ENCODE measurements around the gene ISX. TPM values are rescaled to one million over a fixed set of nuclear protein-coding genes. Genes with fewer than 3 reads are reported as not detected.

The ISX gene
- polyA plus RNA-seq, 6 donors from 2014 or later = not detected

DNA sequence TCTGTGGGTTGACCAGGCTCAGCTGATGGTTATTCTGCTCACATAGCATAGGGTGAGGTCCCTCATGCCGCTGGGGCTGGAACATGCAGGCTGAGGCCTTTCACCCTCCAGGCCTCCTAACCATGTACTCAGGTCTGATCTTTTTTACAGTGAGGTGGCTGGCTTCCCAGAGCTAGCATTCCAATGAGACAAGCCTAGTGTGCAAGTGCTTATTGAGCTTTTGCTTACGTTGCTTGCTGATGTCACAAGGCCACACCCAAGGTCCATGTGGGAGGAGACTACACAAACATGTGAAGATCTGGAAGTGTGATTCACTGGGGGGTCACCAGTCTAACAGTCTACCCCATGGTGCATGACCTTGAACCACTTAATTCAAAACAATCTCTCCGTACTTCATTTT, 33.9 kb downstream of the ISX start:
- Mint-ChIP-seq H3K36me3 (peaks cover 2 to 3% of the 10 kb centered on the region in 2 donors), H3K4me3 (no peak overlapping the region), H3K27ac (no peak overlapping the region), H3K9me3 (peaks cover 0 to 3% (median 0%) of the 10 kb centered on the region in 7 donors), H3K4me1 (no peaks in the 10 kb centered on the region), H3K27me3 (peaks cover 19 to 40% (median 33%) of the 10 kb centered on the region in 3 donors)
- DNase-seq (no peak), ATAC-seq (ENCODE audit: low read depth in 2 of 2) (no peak)

DNA sequence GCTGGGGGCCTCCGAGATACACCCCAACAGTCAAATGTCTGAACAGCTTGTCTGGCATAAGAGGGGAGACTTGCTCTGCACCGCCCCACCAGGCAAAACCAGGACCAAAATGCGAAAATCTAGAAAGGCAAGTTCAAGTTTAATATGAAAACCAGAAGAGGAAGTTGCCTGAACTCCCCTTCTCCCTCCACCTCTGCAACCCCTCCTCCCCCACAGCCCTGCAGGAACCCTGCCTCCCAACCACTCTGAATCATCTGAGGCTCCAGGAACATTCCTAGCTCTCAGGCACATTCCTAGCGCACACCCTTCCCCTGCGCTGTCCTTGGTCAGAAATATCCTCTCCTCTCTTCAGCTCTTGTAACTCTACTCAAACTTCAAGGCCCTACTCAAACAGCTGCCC, 36.7 kb downstream of the ISX start:
- H3K27me3 Mint-ChIP-seq = peaks cover 14 to 24% (median 14%) of the 10 kb centered on the region in 3 donors
- peak overlapping the region in 1 of 6 donors; percentile 72 for H3K27ac Mint-ChIP-seq
- DNase-seq = no peak
- H3K36me3 Mint-ChIP-seq = peaks cover 0 to 3% of the 10 kb centered on the region in 2 donors
- H3K9me3 Mint-ChIP-seq = peaks cover 2 to 5% (median 4%) of the 10 kb centered on the region in 7 donors
- H3K4me3 Mint-ChIP-seq = peak overlapping the region in 1 of 8 donors; percentile 69
- no peaks in the 10 kb centered on the region for H3K4me1 Mint-ChIP-seq
- ATAC-seq (ENCODE audit: low read depth in 2 of 2) = no peak

DNA sequence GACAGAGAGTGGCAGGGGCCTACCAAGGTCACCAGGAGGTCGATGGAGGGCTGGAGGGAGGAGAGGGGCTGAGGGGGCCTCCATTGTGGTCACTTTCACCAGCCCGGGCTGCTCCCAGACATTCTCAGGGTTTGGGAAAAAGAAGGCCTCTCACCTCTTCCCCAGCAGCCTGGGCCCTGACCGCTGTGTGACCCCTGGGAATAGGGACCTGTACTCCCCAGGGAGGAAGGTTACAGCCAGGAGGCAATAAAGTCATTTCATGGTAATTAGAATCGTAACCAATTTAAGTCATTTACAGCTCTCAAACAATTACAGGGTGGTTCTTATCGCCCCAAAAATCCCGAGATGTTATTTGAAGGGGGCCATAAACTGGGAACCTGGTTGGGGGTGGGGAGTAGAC, 37.8 kb downstream of the ISX start:
- Mint-ChIP-seq H3K36me3 (peaks cover 0 to 14% of the 10 kb centered on the region in 2 donors), H3K9me3 (peaks cover 5 to 14% (median 8%) of the 10 kb centered on the region in 7 donors), H3K27me3 (peaks cover 13 to 28% (median 18%) of the 10 kb centered on the region in 3 donors), H3K27ac (no peak overlapping the region), H3K4me1 (no peaks in the 10 kb centered on the region), H3K4me3 (no peak overlapping the region)
- DNase-seq = no peak
- no peak for ATAC-seq (ENCODE audit: low read depth in 2 of 2)

DNA sequence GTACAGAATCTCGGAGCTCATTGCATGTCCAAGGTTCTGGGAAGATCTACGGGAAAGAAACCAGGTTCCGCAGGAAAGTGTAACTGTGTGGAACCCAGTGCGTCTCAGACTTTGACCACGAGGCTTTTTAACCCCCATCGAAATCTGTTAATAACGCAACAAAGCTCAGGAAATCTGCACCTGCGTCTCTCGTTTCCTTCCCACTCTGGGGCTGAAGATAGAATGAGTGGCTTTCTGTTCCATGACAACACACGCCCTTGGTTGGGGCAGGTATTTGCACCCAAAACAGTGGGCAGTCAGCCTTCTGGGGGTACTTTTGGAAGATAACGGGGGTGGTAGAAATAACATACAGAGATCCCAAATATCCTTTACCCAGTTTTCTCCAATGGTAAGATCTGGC, 38.5 kb downstream of the ISX start:
- H3K4me1 Mint-ChIP-seq = no peaks in the 10 kb centered on the region
- no peak overlapping the region for H3K4me3 Mint-ChIP-seq

DNA sequence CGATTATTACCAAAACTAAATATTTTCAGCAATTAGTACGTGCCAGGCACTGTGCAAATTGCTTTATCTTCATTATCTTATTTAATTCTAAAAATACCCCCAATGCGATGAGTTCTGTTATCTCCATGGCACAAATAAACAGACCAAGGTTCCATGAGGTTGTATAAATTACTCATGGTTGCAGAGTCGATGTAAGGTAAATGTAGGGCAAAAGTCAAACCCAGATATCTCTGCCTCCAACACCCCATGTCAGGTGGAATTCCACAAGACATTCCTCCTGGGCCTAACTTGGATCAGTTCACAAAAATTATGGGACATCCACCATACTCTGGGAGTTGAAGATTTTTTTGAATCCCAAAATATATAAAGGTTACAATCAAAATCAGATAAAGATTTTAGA, 43.7 kb downstream of the ISX start:
- no peak overlapping the region for H3K27ac Mint-ChIP-seq
- peaks cover 5 to 17% (median 10%) of the 10 kb centered on the region in 7 donors for H3K9me3 Mint-ChIP-seq
- peaks cover 13 to 41% (median 34%) of the 10 kb centered on the region in 3 donors for H3K27me3 Mint-ChIP-seq
- peaks cover 0 to 20% of the 10 kb centered on the region in 2 donors for H3K36me3 Mint-ChIP-seq
- no peaks in the 10 kb centered on the region for H3K4me1 Mint-ChIP-seq
- H3K4me3 Mint-ChIP-seq = no peak overlapping the region
- DNase-seq (no peak), ATAC-seq (ENCODE audit: low read depth in 2 of 2) (no peak)

More for the DNA sequence above, 38.5 kb downstream of the ISX start:
- peaks cover 0 to 20% of the 10 kb centered on the region in 2 donors for H3K36me3 Mint-ChIP-seq
- ATAC-seq (ENCODE audit: low read depth in 2 of 2) (no peak), DNase-seq (no peak)
- no peak overlapping the region for H3K27ac Mint-ChIP-seq
- H3K9me3 Mint-ChIP-seq = peaks cover 5 to 17% (median 10%) of the 10 kb centered on the region in 7 donors
- peaks cover 13 to 30% (median 19%) of the 10 kb centered on the region in 3 donors for H3K27me3 Mint-ChIP-seq

DNA sequence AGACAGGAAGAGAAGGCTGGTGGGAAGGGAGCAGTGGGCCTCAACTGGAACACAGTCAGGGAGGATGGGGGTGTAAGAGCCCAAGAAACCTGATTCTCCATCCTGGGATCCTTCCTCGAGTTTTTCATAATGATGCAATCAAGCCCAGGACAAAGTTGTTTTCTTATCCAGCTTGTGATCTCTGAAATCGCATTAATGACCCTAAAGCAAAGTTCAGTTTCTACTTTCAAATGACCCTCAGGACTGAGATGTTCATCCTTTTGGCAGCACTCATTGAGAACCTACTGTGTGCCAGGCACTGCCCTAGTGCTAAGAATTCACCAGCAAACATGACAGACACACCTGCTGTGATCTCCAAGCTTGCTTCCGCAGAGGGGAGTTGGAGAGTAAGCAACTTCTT, 45.3 kb downstream of the ISX start:
- DNase-seq (no peak), ATAC-seq (ENCODE audit: low read depth in 2 of 2) (no peak)
- no peak overlapping the region for H3K27ac Mint-ChIP-seq
- peaks cover 10 to 35% (median 34%) of the 10 kb centered on the region in 3 donors for H3K27me3 Mint-ChIP-seq
- no peak overlapping the region for H3K4me3 Mint-ChIP-seq
- peaks cover 5 to 17% (median 10%) of the 10 kb centered on the region in 7 donors for H3K9me3 Mint-ChIP-seq
- H3K4me1 Mint-ChIP-seq = no peaks in the 10 kb centered on the region
- peaks cover 0 to 20% of the 10 kb centered on the region in 2 donors for H3K36me3 Mint-ChIP-seq

DNA sequence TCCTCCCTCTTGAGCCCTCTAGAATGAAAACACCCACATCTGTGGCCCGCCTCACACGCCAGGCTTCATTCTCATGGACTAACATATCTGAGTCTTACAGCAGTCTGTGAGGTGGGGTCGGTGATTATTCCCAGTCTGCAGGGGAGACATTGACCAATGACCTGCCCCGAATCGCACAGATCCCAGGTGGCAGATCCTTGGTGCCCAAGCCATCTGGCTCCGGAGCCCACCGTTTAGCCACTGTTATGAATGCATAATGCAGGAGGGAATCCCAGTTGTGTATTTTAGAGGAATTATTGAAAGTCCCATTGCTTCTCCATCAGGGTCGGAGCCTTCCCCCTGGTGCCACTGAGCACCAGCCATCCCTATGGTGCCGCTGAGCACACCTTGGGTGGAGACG, 47.4 kb downstream of the ISX start:
- Mint-ChIP-seq H3K36me3 (peaks cover 0 to 9% of the 10 kb centered on the region in 2 donors), H3K27ac (no peak overlapping the region), H3K27me3 (peaks cover 4 to 33% (median 25%) of the 10 kb centered on the region in 3 donors), H3K9me3 (peaks cover 0 to 8% (median 3%) of the 10 kb centered on the region in 7 donors), H3K4me3 (no peak overlapping the region), H3K4me1 (no peaks in the 10 kb centered on the region)
- DNase-seq (no peak), ATAC-seq (ENCODE audit: low read depth in 2 of 2) (no peak)

DNA sequence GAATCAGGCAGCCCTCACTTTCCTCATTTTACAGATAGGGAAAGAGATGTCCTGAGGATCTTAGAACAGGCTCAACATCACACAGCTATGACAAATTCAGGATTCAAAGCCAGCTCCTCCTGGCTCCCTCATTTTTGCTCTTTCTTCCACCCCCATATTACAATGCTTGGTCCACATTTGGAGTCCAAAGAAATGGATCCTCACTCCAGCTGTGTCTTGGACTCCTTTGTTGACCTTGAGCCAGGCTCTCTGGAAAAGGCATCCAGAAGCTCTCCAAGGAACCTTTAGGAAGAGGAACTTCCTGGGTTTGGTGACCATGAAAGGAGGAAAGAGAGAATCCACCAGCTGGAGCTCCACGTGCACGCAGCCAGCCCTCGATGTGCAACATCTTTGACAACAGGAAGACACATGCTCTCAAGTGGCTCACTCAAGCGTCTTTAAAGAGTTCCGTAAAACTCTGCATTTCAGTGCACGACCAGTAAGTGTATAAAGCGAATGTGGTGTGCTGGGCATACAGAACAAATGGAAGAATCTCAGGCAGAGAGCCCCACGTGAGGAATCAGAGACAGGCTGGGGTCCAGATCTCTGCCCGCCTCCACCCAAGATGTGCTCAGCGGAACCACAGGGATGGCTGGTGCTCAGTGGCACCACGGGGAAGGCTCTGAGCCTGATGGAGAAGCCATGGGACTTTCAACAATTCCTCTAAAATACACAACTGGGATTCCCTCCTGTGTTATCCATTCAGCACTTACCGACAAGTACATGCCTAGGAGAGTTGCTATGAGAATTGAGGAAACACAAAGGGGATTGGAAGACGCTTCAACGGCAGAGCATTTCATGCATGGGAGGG, 48.4 kb downstream of the ISX start:
- Mint-ChIP-seq H3K27ac (no peak overlapping the region), H3K4me3 (peak overlapping the region in 2 of 8 donors; percentile 11 to 37), H3K36me3 (no peaks in the 10 kb centered on the region), H3K9me3 (peaks cover 0 to 2% (median 0%) of the 10 kb centered on the region in 7 donors), H3K27me3 (peaks cover 0 to 24% (median 14%) of the 10 kb centered on the region in 3 donors), H3K4me1 (no peaks in the 10 kb centered on the region)
- no peak for ATAC-seq (ENCODE audit: low read depth in 2 of 2)
- DNase-seq = no peak

DNA sequence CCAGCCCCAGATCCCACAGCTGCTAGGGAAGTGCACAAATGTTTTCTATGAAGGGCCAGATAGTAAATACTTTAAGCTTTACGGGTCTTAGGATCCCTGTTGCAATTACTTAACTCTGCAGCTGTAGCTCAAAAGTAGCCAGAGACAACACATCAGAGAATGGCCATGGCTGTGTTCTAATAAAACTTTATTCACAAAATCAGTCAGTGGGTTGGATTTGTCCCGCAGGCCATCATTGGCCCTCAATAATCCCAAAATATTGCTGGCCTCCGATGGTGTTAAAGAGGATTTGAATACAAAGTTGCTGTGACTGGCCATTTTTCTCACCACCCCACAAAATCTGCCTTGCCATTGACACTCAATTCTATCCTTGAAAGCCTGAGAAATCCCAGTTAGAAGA, 49.6 kb downstream of the ISX start:
- H3K4me1 Mint-ChIP-seq = no peaks in the 10 kb centered on the region
- peaks cover 0 to 21% (median 10%) of the 10 kb centered on the region in 3 donors for H3K27me3 Mint-ChIP-seq
- ATAC-seq (ENCODE audit: low read depth in 2 of 2) = no peak
- DNase-seq = no peak
- H3K9me3 Mint-ChIP-seq = peaks cover 0 to 2% (median 0%) of the 10 kb centered on the region in 7 donors
- peak overlapping the region in 1 of 6 donors; percentile 13 for H3K27ac Mint-ChIP-seq
- H3K4me3 Mint-ChIP-seq = no peak overlapping the region
- no peaks in the 10 kb centered on the region for H3K36me3 Mint-ChIP-seq

DNA sequence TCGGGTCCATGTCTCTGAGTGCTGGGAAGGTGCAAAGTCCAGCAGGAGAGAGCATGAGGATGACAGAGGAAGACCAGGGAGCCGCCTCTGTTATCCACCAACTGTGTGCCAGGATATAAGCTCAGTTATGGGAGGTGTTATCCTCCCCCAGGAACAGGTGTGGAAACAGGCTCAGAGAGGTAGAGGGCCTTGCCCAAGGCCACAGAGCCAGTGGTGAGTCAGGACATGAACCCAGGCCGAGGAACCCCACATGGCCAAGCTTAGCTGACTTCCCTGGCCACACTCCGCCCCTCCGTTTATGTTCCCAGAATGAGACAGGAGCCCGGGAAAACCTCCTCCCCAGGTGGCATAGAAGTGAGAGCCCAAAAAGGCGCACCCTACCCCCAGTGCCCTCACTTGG, 50.3 kb downstream of the ISX start:
- no peaks in the 10 kb centered on the region for H3K36me3 Mint-ChIP-seq
- no peak overlapping the region for H3K27ac Mint-ChIP-seq
- ATAC-seq (ENCODE audit: low read depth in 2 of 2) = no peak
- H3K9me3 Mint-ChIP-seq = peaks cover 0 to 2% (median 0%) of the 10 kb centered on the region in 7 donors
- no peaks in the 10 kb centered on the region for H3K4me1 Mint-ChIP-seq
- DNase-seq = no peak
- H3K27me3 Mint-ChIP-seq = peaks cover 0 to 17% (median 3%) of the 10 kb centered on the region in 3 donors
- H3K4me3 Mint-ChIP-seq = no peak overlapping the region

DNA sequence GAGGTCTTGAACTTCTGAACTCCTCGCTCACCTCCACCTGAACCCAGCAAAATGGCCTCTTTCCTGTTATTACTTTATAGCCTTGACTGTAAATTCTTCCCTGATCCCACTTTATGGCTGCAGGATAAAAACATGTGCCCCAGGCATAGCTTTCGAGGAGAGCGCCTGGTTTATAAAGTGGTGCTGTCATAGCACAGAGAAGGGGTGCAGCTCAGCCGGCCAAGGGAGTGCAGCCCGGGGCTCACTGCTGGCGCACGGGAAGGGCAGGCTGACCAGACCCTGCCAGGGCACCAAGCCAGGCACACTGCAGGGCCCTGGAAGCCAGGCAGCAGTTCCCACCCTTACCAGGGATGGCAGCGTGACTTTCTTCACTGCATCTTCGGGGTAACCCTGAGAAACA, 50.9 kb downstream of the ISX start:
- DNase-seq (no peak), ATAC-seq (ENCODE audit: low read depth in 2 of 2) (no peak)
- no peaks in the 10 kb centered on the region for H3K4me1 Mint-ChIP-seq
- H3K4me3 Mint-ChIP-seq = no peak overlapping the region
- H3K27me3 Mint-ChIP-seq = peaks cover 0 to 17% (median 0%) of the 10 kb centered on the region in 3 donors
- H3K27ac Mint-ChIP-seq = no peak overlapping the region
- H3K9me3 Mint-ChIP-seq = peaks cover 0 to 2% (median 0%) of the 10 kb centered on the region in 7 donors
- H3K36me3 Mint-ChIP-seq = no peaks in the 10 kb centered on the region

DNA sequence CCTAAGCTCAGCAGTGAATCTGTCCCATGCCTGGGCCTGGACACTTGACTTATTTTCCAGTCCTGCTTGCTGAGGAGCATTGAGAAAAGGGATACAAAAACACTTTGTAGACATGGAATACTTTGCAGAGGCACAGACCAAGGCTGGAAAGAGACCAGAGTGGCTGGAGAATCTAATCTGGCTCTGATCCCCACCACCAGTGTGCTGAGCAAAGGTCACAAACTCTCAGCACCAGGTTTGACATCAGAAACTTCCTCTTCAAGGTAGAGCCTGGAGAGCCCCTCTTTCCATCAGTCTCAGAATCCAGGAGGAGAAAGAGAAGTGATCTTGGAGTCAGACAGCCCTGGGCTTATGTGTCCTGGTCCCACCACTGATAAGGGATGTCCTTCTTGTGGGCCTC, 53.5 kb downstream of the ISX start:
- Mint-ChIP-seq H3K9me3 (peaks cover 0 to 2% (median 0%) of the 10 kb centered on the region in 7 donors), H3K4me3 (no peak overlapping the region), H3K27ac (no peak overlapping the region), H3K27me3 (peaks cover 6 to 11% (median 9%) of the 10 kb centered on the region in 3 donors), H3K36me3 (no peaks in the 10 kb centered on the region), H3K4me1 (no peaks in the 10 kb centered on the region)
- DNase-seq (no peak), ATAC-seq (ENCODE audit: low read depth in 2 of 2) (no peak)

DNA sequence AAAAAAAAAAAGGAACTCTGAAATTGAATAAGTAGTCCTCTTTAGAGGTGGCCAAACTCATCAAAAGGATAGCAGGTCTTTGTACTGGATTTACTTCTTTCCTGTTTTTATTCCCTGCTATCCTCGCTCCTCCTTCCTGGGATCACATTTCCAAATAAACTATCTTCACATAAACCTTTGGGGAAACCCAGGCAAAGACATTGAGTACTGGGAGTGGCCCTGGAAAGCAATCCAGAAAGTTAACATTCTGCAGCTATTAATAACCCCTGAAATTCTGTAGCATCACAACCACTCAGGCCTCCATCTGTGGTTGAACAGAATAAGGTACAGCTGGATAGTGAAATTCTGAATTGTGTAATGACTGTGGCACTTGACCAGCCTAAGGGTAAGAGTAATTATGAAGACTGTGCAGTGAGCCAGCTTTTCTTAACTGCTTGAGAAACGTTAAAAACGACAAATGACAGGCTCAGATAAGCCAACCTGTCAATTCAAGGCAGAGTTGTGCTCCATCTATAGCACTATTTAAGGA, 58.8 kb downstream of the ISX start:
- Mint-ChIP-seq H3K27me3 (peaks cover 30 to 45% (median 41%) of the 10 kb centered on the region in 3 donors), H3K27ac (no peak overlapping the region)

DNA sequence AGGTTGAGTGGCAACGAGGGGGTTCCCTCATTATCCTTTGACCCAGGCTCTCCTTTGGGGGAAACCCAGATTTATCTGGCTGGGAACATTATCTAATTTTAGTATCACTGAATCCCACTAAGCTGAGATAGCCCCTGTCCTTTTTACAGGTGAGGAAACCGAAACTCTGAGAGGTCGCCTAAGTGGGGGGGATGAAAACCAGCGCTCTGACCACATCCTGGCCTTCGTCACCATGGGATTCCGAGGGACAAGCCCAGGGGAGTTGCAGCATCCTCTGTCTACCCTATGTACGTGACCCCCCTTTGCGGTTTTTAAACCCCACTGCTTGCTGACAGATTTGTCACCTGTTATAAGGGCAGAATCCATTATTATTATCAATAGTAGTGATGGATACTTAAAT, 61.0 kb downstream of the ISX start:
- Mint-ChIP-seq H3K27ac (no peak overlapping the region), H3K27me3 (peaks cover 37 to 56% (median 45%) of the 10 kb centered on the region in 3 donors), H3K36me3 (no peaks in the 10 kb centered on the region), H3K4me1 (no peaks in the 10 kb centered on the region), H3K9me3 (no peaks in the 10 kb centered on the region), H3K4me3 (no peak overlapping the region)
- no peak for DNase-seq
- no peak for ATAC-seq (ENCODE audit: low read depth in 2 of 2)

More for the DNA sequence above, 58.8 kb downstream of the ISX start:
- DNase-seq (no peak), ATAC-seq (ENCODE audit: low read depth in 2 of 2) (no peak)
- H3K4me1 Mint-ChIP-seq = no peaks in the 10 kb centered on the region
- no peaks in the 10 kb centered on the region for H3K9me3 Mint-ChIP-seq
- no peaks in the 10 kb centered on the region for H3K36me3 Mint-ChIP-seq
- H3K4me3 Mint-ChIP-seq = no peak overlapping the region

Measured in naive B cell (primary cell).